ENCODE measurements around the gene RANBP17. TPM values are rescaled to one million over a fixed set of nuclear protein-coding genes. Genes with fewer than 3 reads are reported as not detected.
A peak's percentile ranks its signal among the peaks of the same experiment; 100 is the strongest.
"Not testable (repeated sequence)": the region's sequence is repeated elsewhere in the genome, so short reads cannot be mapped to it uniquely, and the experiment has no call there.

RANBP17 gene
- polyA plus RNA-seq, 1 of the 3 experiments (the other 2 are of a cell fraction) = 6.0 TPM

GRCh38 chr5:171032435-171032973 lies 170.7 kb downstream of the RANBP17 start:
- no peak for DNase-seq
- ChIA-PET CTCF (no interaction called here), POLR2A (no interaction called here)
- H4K20me1 ChIP-seq (ENCODE audit: insufficient read depth) = no peaks in the 10 kb centered on the region
- no peaks in the 10 kb centered on the region for H3K36me3 ChIP-seq (replicated peaks in 1 of 2; ENCODE audit: control insufficient read depth in 1 of 2, insufficient read depth in 2 of 2, low read length in 1 of 2)
- TF ChIP-seq IRF3 (IDR thresholded peaks at IDR 0.05; ENCODE audit: low read depth, low read length) = no peak
- TF ChIP-seq EZH2phosphoT487 (IDR thresholded peaks at IDR 0.05; ENCODE audit: borderline replicate concordance, low read depth) = no peak
- peak overlapping the region in 1 of 2 experiments; percentile 43; a peak in 2 of 4 replicates for H3K27ac ChIP-seq (ENCODE audit: low read depth in 2 of 2, low read length in 1 of 2)
- H3K9me2 ChIP-seq = no peaks in the 10 kb centered on the region
- peaks cover 0 to 8% of the 10 kb centered on the region in 2 experiments; a peak in 2 of 4 replicates for H3K4me1 ChIP-seq (ENCODE audit: control insufficient read depth in 1 of 2, insufficient read depth in 2 of 2, low read depth in 1 of 2, low read length in 1 of 2)
- no peak overlapping the region for H3K4me3 ChIP-seq (ENCODE audit: low read depth in 2 of 2, low read length in 1 of 2)
- WGBS (ENCODE audit: low lambda C conversion rate) = 95% methylated on average over 2 of the region's 2 CpGs
- H3K27me3 ChIP-seq (ENCODE audit: insufficient read depth) = no peaks in the 10 kb centered on the region
- H3K4me2 ChIP-seq = no peak overlapping the region
- no peak overlapping the region for H3K9ac ChIP-seq
- no peaks in the 10 kb centered on the region for H3F3A ChIP-seq (replicated peaks; ENCODE audit: insufficient read depth)
- H3K79me2 ChIP-seq (ENCODE audit: insufficient read depth) = no peaks in the 10 kb centered on the region
- H2AFZ ChIP-seq (ENCODE audit: low read depth) = no peak overlapping the region
- no peaks in the 10 kb centered on the region for H3K9me3 ChIP-seq

GRCh38 chr5:171041893-171042292 lies 180.1 kb downstream of the RANBP17 start:
- H3K27ac ChIP-seq (ENCODE audit: low read depth in 2 of 2, low read length in 1 of 2); POLR2A ChIA-PET; H3K9me2 ChIP-seq; H3K36me3 ChIP-seq (replicated peaks in 1 of 2; ENCODE audit: control insufficient read depth in 1 of 2, insufficient read depth in 2 of 2, low read length in 1 of 2); H3K4me2 ChIP-seq; H3F3A ChIP-seq (replicated peaks; ENCODE audit: insufficient read depth); H3K4me1 ChIP-seq (ENCODE audit: control insufficient read depth in 1 of 2, insufficient read depth in 2 of 2, low read depth in 1 of 2, low read length in 1 of 2); H3K9me3 ChIP-seq; H4K20me1 ChIP-seq (ENCODE audit: insufficient read depth); H3K9ac ChIP-seq; DNase-seq; H3K79me2 ChIP-seq (ENCODE audit: insufficient read depth); H2AFZ ChIP-seq (ENCODE audit: low read depth); H3K4me3 ChIP-seq (ENCODE audit: low read depth in 2 of 2, low read length in 1 of 2); H3K27me3 ChIP-seq (ENCODE audit: insufficient read depth): not testable (repeated sequence)
- CTCF ChIA-PET = interaction anchor here (1.7 kb wide), 1 partner anchor 55 kb away, joined by 5 read pairs; no protein-coding TSS in a partner anchor
- 95% methylated on average over 2 of the region's 2 CpGs for WGBS (ENCODE audit: low lambda C conversion rate)

GRCh38 chr5:171050916-171051315 lies 189.1 kb downstream of the RANBP17 start:
- TF ChIP-seq RXRA (IDR thresholded peaks at IDR 0.05; ENCODE audit: borderline replicate concordance, low read depth) (no peak), NFIC (IDR thresholded peaks at IDR 0.05; ENCODE audit: borderline replicate concordance) (no peak), FOXJ3 (CRISPR knock-in tag; IDR thresholded peaks at IDR 0.05) (no peak), SIN3A (IDR thresholded peaks at IDR 0.05; ENCODE audit: borderline replicate concordance, low read depth, low read length) (no peak), RCOR1 (IDR thresholded peaks at IDR 0.05; ENCODE audit: low read length) (no peak), PBX3 (IDR thresholded peaks at IDR 0.05) (no peak), POLR2AphosphoS5 (IDR thresholded peaks at IDR 0.05; ENCODE audit: low read depth, low read length) (no peak), USF1 (IDR thresholded peaks at IDR 0.05; ENCODE audit: borderline replicate concordance, low read depth) (no peak), FOSL2 (IDR thresholded peaks at IDR 0.05; ENCODE audit: borderline replicate concordance, low read depth) (no peak), RFX5 (IDR thresholded peaks at IDR 0.05; ENCODE audit: low read length) (no peak), RAD21 (IDR thresholded peaks at IDR 0.05; ENCODE audit: low read length) (no peak), TCF12 (IDR thresholded peaks at IDR 0.05) (no peak), EP300 (IDR thresholded peaks at IDR 0.05; ENCODE audit: borderline replicate concordance in 1 of 2, low read depth in 1 of 2, low read length in 1 of 2) (no peak), SMC3 (IDR thresholded peaks at IDR 0.05; ENCODE audit: low read depth, low read length) (no peak), YY1 (IDR thresholded peaks at IDR 0.05; ENCODE audit: low read depth) (no peak), GABPA (IDR thresholded peaks at IDR 0.05; ENCODE audit: low read depth) (no peak), CHD2 (IDR thresholded peaks at IDR 0.05; ENCODE audit: low read length, partially characterized antibody) (no peak), JUND (IDR thresholded peaks at IDR 0.05) (no peak)
- ChIA-PET POLR2A (no interaction called here), CTCF (no interaction called here)
- Histone ChIP-seq H3K9me2 (no peaks in the 10 kb centered on the region), H4K20me1 (ENCODE audit: insufficient read depth) (no peaks in the 10 kb centered on the region), H3K4me2 (no peak overlapping the region), H3K27me3 (ENCODE audit: insufficient read depth) (no peaks in the 10 kb centered on the region), H2AFZ (ENCODE audit: low read depth) (no peak overlapping the region), H3K36me3 (replicated peaks in 1 of 2; ENCODE audit: control insufficient read depth in 1 of 2, insufficient read depth in 2 of 2, low read length in 1 of 2) (peaks cover 0 to 5% of the 10 kb centered on the region in 2 experiments), H3F3A (replicated peaks; ENCODE audit: insufficient read depth) (no peaks in the 10 kb centered on the region), H3K9ac (no peak overlapping the region), H3K79me2 (ENCODE audit: insufficient read depth) (no peaks in the 10 kb centered on the region), H3K4me3 (ENCODE audit: low read depth in 2 of 2, low read length in 1 of 2) (no peak overlapping the region), H3K27ac (ENCODE audit: low read depth in 2 of 2, low read length in 1 of 2) (no peak overlapping the region), H3K9me3 (peaks cover 2% of the 10 kb centered on the region; the same call in 1 of the 2 replicates), H3K4me1 (ENCODE audit: control insufficient read depth in 1 of 2, insufficient read depth in 2 of 2, low read depth in 1 of 2, low read length in 1 of 2) (no peaks in the 10 kb centered on the region)
- WGBS (ENCODE audit: low lambda C conversion rate) = 91% methylated on average over 1 of the region's 1 CpG
- DNase-seq = no peak

Measured in SK-N-SH (cell line).